HG03108 (cell line): ENCODE results near the gene ISM1.
"Not testable (repeated sequence)": the region's sequence is repeated elsewhere in the genome, so short reads cannot be mapped to it uniquely, and the experiment has no call there.

ENCODE experiments used
- ATAC-seq: cut with Tn5 transposase; IDR thresholded peaks from one replicate; pipeline ENCODE4 v1.9.1; 2021; ENCODE audit warnings: moderate library complexity; ENCODE audit not compliant: unreplicated experiment

ISM1 gene

DNA sequence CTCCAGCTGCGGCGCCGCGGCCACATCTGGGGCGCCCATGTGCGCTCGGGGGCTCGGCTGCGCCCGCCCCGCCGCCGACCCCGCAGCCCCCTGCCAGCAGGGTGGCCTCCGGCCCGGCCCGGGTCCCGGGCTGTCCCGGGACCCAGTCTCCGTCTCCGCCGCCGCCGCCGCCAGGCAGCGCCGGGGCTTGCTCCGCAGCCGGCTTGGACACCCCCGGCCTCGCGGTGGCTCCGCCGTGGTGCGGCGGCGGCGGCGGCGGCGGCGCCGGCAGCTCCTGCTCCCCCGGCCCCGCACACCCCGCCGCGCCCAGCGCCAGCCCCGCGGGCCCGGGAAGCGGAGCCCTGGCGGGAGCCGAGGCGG lies 219 bp downstream of the ISM1 start:
- peak; percentile 18 for ATAC-seq

GRCh38 chr20:13221673-13222318 lies 722 bp downstream of the ISM1 start:
- ATAC-seq = peak; percentile 78

DNA sequence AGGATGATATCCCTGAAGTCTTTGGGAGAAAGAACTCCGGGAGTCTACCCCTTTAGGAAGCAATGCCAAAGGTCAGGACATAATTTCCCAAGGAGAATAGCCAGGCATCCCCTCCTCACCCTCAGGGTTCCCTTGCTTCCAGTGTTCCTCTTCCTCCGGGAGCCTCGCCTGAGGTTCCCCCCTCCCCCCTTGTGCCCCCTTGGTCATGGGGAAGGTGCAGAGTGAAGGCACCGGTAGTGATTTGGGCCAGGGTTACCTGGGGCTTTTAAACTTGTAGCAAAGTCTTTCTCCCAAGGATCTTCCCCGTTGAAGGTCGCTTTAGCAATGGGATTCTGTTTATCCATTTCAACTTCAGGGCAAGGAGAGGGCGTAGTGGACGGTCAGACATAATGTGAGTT lies 1.2 kb downstream of the ISM1 start:
- no peak for ATAC-seq

DNA sequence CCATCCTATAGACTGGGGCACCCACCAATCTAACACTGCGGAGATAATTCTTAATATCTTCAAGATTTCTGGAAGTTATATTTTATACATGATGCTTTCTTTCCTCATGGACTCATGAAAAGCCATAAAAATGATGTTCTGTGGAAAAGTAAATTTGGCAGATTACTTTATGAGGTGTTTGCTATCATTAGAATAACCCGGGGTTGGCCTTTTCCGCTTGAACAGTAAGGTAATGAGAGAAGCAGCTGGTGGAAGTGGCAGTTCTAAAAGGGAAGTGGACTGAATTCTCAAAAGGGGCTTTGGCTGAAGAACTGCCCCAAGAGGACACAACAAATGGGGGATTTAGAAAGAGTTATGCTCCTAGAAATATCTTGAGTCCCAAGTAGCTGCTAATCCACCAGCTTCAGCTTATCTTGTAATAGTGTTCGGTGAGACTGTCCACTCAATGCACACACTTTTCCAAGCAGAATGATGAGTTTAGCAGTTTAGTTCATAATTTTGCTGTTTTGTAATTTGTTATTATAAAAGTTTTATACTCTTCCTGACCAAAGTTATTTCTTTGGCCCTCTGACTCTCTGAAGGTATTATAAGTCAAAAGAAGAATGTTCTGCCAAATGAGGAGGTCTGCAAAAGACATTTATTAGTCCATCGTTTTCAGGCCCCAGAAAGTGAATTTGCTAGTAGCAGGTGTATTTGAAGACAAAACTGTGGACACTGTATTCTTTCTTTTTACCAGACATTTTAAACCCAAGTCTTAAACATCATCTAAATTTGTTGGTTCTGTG lies 2.9 kb downstream of the ISM1 start:
- no peak for ATAC-seq

- no peak for ATAC-seq
These were observed 5.3 kb downstream of the ISM1 start for GRCh38 chr20:13226367-13226766.

- no peak for ATAC-seq
These were observed 7.7 kb downstream of the ISM1 start for GRCh38 chr20:13228771-13229170.

DNA sequence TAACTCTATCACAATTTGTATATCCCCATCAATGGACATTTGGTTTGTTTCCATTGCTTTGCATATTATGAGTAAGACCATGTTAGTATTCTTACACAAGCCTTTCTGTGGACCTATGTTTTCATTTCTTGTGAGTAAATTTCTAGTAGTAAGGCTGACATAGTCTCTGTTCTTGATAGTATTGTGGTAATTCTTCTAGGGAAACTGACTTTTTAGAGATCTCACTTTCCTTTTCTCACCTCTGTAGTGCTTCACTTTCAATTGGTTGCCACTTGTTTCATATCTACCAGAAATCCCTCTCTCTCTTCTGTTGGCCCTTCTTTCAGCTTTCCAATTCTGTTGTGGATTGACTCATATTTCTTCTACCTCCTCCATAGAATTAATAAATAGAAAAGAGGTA lies 8.5 kb downstream of the ISM1 start:
- peak; percentile 77 for ATAC-seq

DNA sequence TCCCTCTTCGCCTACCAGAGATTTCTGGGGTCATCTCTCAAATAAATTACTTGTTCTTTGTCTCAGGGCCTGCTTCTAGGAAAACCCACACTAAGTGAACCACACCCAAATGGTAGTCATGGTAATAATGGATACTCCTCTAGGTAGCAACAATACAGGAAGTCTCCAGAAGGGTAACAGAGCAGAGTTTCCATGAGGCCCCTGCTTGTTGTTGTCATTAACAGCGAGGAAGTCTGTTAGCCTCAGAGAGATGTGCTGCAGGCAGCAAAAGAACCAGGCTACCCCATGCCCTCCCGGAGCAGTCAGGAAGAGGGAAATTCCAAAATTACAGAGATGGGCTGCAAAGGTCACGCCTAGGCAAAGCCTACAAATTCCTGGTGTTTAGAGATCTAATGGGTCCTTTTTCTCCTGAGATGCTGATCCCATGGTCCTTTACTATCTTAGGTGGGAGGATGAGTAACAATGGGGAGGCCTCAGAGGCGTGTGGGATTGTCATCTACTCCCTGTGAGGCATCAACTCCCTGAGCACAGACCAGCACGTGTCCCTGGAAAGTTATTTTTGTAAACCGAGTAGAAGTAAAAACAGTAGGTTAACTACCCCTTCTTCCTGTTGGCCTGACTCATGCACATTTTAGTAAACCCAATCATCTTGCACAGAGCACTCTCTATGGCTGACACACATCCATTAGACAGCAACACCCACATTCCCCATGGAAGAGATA lies 10.1 kb downstream of the ISM1 start:
- ATAC-seq = no peak

DNA sequence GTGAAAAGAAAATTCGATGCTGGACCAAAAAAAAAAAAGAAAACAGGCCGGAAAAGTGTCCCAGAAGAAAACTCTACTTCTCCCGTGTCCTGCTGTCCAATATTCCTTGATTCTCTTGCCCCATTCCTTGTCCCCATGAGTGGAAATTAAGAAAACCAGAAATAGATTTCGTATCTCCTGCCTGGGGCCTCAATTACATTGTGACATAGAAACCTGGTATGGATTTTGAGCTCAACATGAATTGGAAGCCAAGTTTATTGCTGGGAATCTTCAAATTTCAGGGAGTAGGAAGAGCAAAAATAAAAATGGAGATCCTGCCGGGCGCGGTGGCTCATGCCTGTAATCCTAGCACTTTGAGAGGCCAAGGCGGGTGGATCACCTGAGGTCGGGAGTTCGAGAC lies 11.9 kb downstream of the ISM1 start:
- ATAC-seq = no peak

GRCh38 chr20:13234961-13235360 lies 13.9 kb downstream of the ISM1 start:
- no peak for ATAC-seq

GRCh38 chr20:13236360-13236759 lies 15.3 kb downstream of the ISM1 start:
- not testable (repeated sequence) for ATAC-seq

DNA sequence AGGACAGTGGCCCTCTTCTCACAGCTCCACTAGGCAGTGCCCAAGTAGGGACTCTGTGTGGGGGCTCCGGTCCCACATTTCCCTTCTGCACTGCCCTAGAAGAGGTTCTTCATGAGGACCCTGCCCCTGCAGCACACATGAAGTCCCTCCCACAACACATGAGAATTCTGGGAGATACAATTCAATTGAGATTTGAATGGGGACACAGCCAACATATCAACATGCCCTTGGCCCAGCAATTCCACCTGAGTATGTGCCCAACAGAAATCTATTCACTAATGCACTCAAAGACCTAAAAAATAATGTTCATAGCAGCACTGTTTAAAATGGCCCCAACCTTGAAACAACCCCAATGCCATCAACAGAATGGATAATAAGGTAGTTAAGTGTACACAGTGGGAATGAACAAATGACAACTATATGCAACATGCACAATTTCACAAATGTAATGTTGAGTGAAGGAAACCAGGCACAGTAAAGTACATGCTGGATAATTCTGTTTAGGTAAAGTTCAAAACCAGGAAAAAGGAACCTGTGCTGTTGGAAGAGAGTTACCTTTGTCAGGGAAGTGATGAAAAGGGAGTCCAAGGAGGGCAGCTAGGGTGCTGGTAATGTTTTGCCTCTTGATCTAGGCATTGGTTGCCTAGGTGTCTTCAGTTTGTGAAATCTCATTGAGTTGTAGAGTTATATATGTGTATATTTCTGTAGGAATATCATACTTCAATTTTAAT lies 16.1 kb downstream of the ISM1 start:
- no peak for ATAC-seq

DNA sequence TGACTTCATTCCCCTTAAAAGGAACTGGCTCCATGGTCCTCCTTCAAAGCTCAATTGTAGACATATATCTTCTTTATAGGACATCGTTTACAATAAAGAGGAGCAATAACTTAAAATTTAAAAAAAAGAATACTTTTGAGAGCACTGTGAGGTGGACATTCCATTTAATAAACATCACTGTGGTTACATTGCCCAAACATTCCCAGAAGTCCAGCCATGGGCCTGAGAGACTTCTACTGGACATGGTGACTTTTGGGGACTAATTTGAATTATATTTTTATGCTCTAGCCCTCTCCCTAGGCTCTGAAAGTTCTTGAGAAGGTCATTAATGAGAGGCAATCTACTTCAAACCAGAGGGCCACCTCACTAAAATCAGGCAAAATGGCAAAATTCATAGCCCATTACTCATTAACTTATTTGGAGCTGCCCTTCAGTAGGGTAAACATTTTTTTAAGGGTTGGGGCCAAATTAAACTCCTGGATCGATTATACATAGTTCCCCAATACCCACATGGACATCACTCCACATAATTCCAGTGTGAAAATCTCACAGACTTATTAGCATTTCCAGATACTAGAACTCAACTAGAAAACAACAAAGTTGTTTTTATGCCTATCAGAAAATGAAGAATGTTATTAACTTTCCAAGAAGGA lies 17.1 kb downstream of the ISM1 start:
- ATAC-seq = no peak

DNA sequence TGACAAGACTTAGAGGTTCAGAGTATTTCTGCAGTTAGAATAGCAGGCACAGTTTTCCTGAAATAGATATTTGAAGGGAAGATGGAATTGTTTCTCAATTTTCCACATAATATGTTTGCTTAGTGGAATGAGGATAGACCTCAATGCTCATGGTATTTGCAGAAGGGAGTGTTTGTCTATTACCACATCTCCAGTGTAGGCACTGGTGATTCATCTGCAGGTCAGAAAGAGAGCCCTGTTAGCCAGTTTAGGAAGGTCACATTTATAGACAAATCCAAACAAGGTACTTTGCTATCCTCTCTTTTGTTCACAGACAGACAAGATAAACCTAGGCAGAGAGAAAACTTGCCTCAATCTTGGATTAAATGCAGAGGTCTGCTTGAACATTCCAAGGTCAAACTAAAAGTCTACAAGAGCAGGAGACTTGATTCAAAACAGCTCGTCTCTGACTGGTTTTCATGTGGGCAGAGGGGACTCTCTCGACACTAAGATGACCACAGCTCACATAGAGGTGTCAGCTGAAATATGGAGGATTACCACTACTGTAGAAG lies 22.8 kb downstream of the ISM1 start:
- no peak for ATAC-seq

DNA sequence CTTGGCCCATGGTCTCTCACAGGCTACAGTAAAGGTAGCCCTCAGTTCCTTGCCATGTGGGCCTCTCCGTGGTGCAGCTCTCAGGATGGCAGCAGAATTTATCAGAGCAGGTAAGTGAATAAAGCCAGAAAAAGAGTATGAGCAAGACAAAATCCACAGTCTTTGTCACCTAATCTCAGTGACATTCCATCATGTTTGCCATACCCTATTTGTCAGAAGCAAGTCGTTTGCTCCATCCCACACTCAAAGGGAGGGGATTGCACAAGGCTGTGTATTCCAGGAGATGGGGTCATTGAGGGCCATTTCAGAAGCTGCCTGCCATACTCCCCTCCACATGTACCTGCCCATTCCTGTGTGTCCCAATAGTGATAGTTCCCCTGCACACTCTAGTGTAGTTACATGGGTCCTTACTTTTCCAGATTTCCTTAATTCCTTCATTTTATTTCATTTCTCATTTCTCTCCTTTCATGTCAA lies 24.2 kb downstream of the ISM1 start:
- ATAC-seq = no peak

- ATAC-seq = no peak
These were observed 28.2 kb downstream of the ISM1 start for GRCh38 chr20:13249118-13249797.

DNA sequence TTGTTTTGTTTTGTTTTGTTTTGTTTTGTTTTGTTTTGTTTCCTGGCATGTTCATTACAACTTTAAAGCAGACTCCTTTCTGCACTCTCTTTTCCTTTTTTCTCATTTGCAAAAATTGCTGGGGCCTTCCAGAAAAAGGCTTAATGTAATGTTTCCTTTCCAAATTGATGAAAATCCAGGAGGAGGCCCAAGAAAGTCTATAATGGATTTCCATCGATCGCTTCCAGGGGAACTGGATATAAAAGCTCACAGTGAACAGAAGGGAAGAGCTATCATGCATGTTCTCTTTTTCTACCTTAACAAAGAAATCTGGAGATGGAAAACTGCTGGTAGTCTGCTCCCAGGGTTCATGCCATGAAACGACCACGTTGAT lies 28.7 kb downstream of the ISM1 start:
- ATAC-seq = no peak

GRCh38 chr20:13250251-13250650 lies 29.2 kb downstream of the ISM1 start:
- no peak for ATAC-seq

DNA sequence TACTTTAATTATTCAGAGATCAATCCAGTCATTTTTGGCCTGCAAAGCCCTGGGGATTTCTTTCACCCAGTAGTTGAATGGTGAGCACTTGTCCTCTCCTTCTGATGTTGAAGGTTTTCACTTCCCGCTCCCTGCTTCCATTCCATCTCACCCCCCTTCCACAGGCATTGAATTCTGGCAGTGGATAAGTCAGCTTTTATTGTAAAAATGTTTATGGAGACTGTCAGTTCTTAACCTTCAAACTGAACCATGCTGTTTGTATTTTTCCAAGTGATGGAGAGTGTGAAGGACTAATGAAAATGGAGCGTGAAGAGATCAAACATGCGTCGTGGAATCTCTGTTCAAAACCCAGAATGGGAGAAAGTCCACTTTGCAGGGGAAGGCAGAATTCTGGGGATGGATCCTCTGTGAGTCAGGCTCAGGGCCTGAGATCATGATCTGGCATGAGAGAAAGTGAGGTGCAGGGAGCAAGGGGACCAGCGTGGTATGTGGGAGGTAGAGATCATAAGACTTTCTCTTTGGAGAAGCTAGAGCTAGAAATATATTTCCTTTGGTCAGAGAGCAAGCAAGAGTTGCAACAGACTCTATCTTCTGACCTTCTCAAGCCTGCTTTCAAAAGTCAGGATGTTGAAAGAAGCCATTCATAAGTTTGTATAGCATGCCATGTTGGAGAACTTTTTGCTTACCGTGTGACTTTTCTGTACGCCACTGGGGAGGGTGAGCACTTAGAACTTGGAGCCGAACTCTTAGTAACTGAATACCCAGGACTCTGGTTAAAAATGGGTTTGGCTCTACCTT lies 30.2 kb downstream of the ISM1 start:
- no peak for ATAC-seq
